ENCODE data around the gene RAX2. TPM values are rescaled to one million over a fixed set of nuclear protein-coding genes. Genes with fewer than 3 reads are reported as not detected.
A peak's percentile ranks its signal among the peaks of the same experiment; 100 is the strongest.
"Not testable (repeated sequence)": the region's sequence is repeated elsewhere in the genome, so short reads cannot be mapped to it uniquely, and the experiment has no call there.

Gene RAX2
- under 1 TPM in 1 of 2 donors, not detected in 1; 0.21 TPM for total RNA-seq

DNA sequence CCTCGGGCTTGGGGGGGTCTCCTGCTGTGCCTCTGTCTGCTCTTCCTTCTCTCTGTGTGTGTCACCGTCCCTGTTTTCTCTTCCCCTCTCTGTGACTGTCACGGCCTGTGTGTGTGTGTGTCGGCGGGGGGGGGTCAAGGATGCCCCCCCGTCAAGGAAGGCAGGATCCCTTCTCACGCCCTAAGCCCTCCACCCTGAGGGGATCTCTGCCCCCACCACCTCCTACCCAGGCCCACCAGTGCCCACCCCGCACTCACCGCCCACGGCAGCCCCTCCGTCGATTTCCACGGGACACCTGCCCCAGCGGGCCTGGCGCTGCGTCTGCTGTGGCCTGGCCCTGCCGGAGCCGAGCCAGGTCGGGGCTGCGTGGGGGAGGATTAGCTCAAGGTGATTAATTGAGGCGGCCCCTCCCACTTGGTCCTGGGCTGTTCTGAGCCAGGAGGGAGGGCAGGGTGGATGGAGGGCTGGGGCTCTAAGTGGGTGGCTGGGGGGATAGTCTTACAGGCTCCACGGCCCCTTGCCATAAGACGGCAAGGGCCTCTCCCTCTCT, at the start of gene RAX2:
Gene RAX2 (minus strand): TSS at position 323 of the 550 bp plus-strand sequence. CDS start 486 bp downstream, outside the sequence.
- Mint-ChIP-seq H3K4me3 (no peak within 1 kb of the TSS), H3K36me3 (no peaks in the 10 kb centered on the region), H3K4me1 (ENCODE audit: low read depth in 2 of 2) (peaks cover under 1 to 13% of the 10 kb centered on the region in 2 donors), H3K9me3 (no peaks in the 10 kb centered on the region), H3K27ac (no peak within 1 kb of the TSS), H3K27me3 (no peaks in the 10 kb centered on the region)
- no peak for DNase-seq (ENCODE audit: low spot score)
- no peak for ATAC-seq

DNA sequence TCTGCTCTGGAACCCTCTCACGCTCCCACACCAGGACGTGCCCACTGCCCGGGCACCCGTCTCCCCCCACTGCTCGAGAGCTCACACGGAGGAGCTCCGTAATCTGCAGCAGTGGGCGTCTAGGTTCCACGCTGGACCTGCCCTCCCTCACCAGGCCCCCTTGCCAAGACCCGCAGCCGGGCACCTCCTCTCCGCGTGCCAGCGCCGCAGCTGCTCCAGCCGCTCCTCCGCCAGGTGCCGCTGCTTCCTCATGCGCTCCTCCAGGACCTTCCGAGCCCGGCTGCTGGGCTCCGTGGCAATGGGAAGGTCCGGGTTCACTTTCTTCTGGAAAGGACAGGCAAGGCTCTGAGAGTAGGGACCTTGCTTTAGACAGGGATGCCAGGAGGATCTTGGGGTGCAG, 49.1 kb upstream of the RAX2 start:
- Mint-ChIP-seq H3K27ac (peak overlapping the region; percentile 58 to 70), H3K36me3 (no peaks in the 10 kb centered on the region), H3K27me3 (no peaks in the 10 kb centered on the region), H3K4me1 (ENCODE audit: low read depth in 2 of 2) (peaks cover 0 to 19% of the 10 kb centered on the region in 2 donors), H3K9me3 (no peaks in the 10 kb centered on the region), H3K4me3 (no peak overlapping the region)
- ATAC-seq (no peak), DNase-seq (ENCODE audit: low spot score) (no peak)

- H3K36me3 Mint-ChIP-seq, result no peaks in the 10 kb centered on the region
- H3K27me3 Mint-ChIP-seq, result no peaks in the 10 kb centered on the region
- no peak overlapping the region for H3K4me3 Mint-ChIP-seq
- DNase-seq (ENCODE audit: low spot score), result no peak
- peaks cover 2 to 18% of the 10 kb centered on the region in 2 donors for H3K4me1 Mint-ChIP-seq (ENCODE audit: low read depth in 2 of 2)
- H3K9me3 Mint-ChIP-seq, result no peaks in the 10 kb centered on the region
- ATAC-seq, result peak in 1 of 2 donors; percentile 32
- no peak overlapping the region for H3K27ac Mint-ChIP-seq
These were observed 48.0 kb upstream of the RAX2 start for GRCh38 chr19:3819989-3820388.

DNA sequence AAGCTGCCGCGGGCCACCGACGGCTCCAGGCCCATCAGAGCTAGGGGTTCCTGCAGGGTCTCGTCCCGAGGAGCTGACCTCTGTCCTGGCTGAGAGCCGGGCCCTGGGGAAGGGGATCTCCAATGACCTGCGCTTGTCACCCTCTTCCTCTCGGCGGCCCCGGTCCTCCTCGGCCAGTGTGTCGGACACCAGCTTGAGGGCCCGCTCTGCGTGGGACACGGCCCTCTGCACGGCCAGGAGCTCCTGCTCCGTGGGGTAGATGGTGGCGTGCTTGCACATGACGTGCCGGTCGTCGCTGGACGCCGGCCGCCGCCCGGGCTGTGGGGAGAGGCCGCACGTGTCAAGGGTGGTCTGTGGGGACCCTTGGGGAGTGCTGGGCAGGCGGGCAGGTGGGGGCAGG, 46.9 kb upstream of the RAX2 start:
- Mint-ChIP-seq H3K4me1 (ENCODE audit: low read depth in 2 of 2) (peaks cover 13 to 29% of the 10 kb centered on the region in 2 donors), H3K27me3 (no peaks in the 10 kb centered on the region), H3K36me3 (no peaks in the 10 kb centered on the region), H3K27ac (no peak overlapping the region), H3K4me3 (no peak overlapping the region), H3K9me3 (no peaks in the 10 kb centered on the region)
- no peak for ATAC-seq
- DNase-seq (ENCODE audit: low spot score), result no peak

- Mint-ChIP-seq H3K27me3 (no peaks in the 10 kb centered on the region), H3K9me3 (no peaks in the 10 kb centered on the region), H3K4me3 (no peak overlapping the region), H3K36me3 (no peaks in the 10 kb centered on the region), H3K4me1 (ENCODE audit: low read depth in 2 of 2) (peaks cover 17 to 34% of the 10 kb centered on the region in 2 donors), H3K27ac (no peak overlapping the region)
- DNase-seq (ENCODE audit: low spot score), result no peak
- ATAC-seq, result no peak
These were observed 46.4 kb upstream of the RAX2 start for GRCh38 chr19:3818466-3818865.

- H3K9me3 Mint-ChIP-seq, result no peaks in the 10 kb centered on the region
- no peak overlapping the region for H3K4me3 Mint-ChIP-seq
- no peaks in the 10 kb centered on the region for H3K36me3 Mint-ChIP-seq
- H3K27me3 Mint-ChIP-seq, result no peaks in the 10 kb centered on the region
- DNase-seq (ENCODE audit: low spot score) (peak; percentile 35), ATAC-seq (no peak)
- peaks cover 25 to 39% of the 10 kb centered on the region in 2 donors for H3K4me1 Mint-ChIP-seq (ENCODE audit: low read depth in 2 of 2)
- H3K27ac Mint-ChIP-seq, result peak overlapping the region in 1 of 2 donors; percentile 10
These were observed 45.7 kb upstream of the RAX2 start for GRCh38 chr19:3817761-3818160.

GRCh38 chr19:3816566-3817218, 44.7 kb upstream of the RAX2 start:
- Mint-ChIP-seq H3K4me1 (ENCODE audit: low read depth in 2 of 2) (peaks cover 31 to 41% of the 10 kb centered on the region in 2 donors), H3K27ac (no peak overlapping the region), H3K36me3 (no peaks in the 10 kb centered on the region), H3K4me3 (no peak overlapping the region), H3K27me3 (no peaks in the 10 kb centered on the region), H3K9me3 (no peaks in the 10 kb centered on the region)
- no peak for DNase-seq (ENCODE audit: low spot score)
- no peak for ATAC-seq

GRCh38 chr19:3816148-3816547, 44.1 kb upstream of the RAX2 start:
- not testable (repeated sequence) for H3K27me3 Mint-ChIP-seq; ATAC-seq; H3K9me3 Mint-ChIP-seq; H3K4me3 Mint-ChIP-seq; H3K36me3 Mint-ChIP-seq; H3K27ac Mint-ChIP-seq; DNase-seq (ENCODE audit: low spot score)
- peaks cover 31 to 38% of the 10 kb centered on the region in 2 donors for H3K4me1 Mint-ChIP-seq (ENCODE audit: low read depth in 2 of 2)

- peak overlapping the region; percentile 99 to 100 for H3K27ac Mint-ChIP-seq
- H3K27me3 Mint-ChIP-seq, result no peaks in the 10 kb centered on the region
- H3K4me1 Mint-ChIP-seq (ENCODE audit: low read depth in 2 of 2), result peaks cover 31 to 38% of the 10 kb centered on the region in 2 donors
- no peaks in the 10 kb centered on the region for H3K9me3 Mint-ChIP-seq
- H3K4me3 Mint-ChIP-seq, result peak overlapping the region; percentile 91
- no peaks in the 10 kb centered on the region for H3K36me3 Mint-ChIP-seq
- DNase-seq (ENCODE audit: low spot score) (no peak), ATAC-seq (no peak)
These were observed 42.6 kb upstream of the RAX2 start for GRCh38 chr19:3814648-3815047.

DNA sequence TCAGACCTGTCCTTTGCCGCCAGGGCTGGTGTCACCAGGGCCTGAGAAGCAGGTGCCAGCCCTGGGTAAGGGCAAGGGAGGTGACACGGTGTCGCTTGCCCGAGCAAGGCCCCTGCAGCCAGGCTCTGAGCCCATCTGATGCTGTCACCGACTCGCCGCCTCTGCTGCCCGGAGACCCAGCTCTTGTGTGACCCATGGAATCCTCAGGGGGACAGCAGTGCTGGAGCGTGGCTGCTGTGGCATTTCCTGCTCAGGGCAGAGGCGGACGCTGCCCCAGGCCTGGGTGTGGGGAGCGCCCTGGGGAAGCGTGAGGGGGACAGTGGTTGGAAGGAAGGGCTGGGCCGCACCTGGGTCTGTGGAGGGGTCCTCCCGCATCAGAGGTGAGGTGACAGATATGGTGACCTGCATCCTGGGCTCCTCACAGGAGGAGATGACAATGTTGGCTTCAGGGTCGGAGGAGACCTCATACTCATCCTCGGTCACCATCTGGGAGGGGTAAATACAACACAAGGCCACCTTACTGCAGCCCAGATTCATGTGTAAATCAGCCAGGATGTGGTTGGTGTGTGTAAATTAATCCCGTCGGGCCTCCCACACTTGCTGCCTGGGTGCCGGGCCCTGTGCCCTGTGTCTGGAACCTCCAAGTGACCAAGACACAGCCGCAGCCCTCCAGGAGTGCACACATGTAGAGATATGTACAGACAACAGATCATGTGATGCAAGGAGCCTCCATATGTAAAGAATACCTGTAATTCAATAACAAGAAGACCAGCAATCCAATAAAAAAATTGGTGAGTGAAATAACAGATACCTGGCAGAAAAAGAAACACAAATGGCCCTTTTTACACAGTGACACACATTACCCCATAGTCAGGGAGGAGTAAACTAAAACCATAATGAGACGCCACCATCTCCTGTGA, 41.7 kb upstream of the RAX2 start:
- H3K9me3 Mint-ChIP-seq, result no peaks in the 10 kb centered on the region
- peak overlapping the region; percentile 91 for H3K4me3 Mint-ChIP-seq
- H3K4me1 Mint-ChIP-seq (ENCODE audit: low read depth in 2 of 2), result peaks cover 31 to 42% of the 10 kb centered on the region in 2 donors
- peak overlapping the region; percentile 99 to 100 for H3K27ac Mint-ChIP-seq
- peak; percentile 13 to 46 for ATAC-seq
- H3K36me3 Mint-ChIP-seq, result no peaks in the 10 kb centered on the region
- H3K27me3 Mint-ChIP-seq, result no peaks in the 10 kb centered on the region
- DNase-seq (ENCODE audit: low spot score), result peak; percentile 72

DNA sequence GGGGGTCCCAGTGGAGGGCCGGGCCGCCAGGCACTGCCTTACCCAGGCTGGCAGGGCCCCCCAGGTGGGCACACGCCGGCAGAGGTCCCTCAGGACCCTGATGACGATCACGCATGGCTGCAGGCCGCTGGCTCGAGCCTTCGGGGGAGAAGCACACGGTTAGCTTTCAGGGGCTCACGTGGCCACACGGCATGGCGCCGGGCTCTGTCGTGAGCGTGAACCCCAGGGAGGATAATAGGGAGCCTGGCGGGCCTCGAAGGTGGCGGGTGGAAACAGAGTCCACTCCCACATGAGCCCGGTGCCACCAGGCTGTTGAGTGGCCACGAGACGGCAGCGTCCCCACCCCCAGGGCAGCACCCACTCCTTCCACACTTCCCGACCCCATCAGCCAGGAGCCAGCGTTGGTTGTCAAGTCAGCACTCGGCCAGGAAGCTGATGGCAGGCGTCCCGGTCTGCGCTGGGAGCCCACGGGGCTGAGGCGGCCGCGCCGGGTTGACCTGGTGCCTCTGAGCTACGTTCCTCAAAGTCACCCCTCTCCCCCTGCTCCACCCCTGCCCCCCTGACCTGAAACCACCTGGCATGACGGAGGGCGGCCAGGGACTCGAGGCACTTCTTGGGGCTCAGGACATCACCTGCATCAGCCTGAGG, 38.8 kb upstream of the RAX2 start:
- H3K4me3 Mint-ChIP-seq, result no peak overlapping the region
- no peak for ATAC-seq
- no peaks in the 10 kb centered on the region for H3K27me3 Mint-ChIP-seq
- H3K4me1 Mint-ChIP-seq (ENCODE audit: low read depth in 2 of 2), result peaks cover 48 to 60% of the 10 kb centered on the region in 2 donors
- no peaks in the 10 kb centered on the region for H3K36me3 Mint-ChIP-seq
- no peak for DNase-seq (ENCODE audit: low spot score)
- peak overlapping the region in 1 of 2 donors; percentile 99 for H3K27ac Mint-ChIP-seq
- H3K9me3 Mint-ChIP-seq, result peaks cover 4% of the 10 kb centered on the region

- DNase-seq (ENCODE audit: low spot score) (peak; percentile 81), ATAC-seq (peak; percentile 8 to 21)
- Mint-ChIP-seq H3K36me3 (no peaks in the 10 kb centered on the region), H3K9me3 (peaks cover 4% of the 10 kb centered on the region), H3K27me3 (no peaks in the 10 kb centered on the region), H3K4me1 (ENCODE audit: low read depth in 2 of 2) (peaks cover 51 to 63% of the 10 kb centered on the region in 2 donors), H3K4me3 (no peak overlapping the region), H3K27ac (peak overlapping the region; percentile 61 to 99)
These were observed 38.1 kb upstream of the RAX2 start for GRCh38 chr19:3809881-3810707.
